GM12874 (cell line): Measurements from ENCODE around the gene TIA1.

ENCODE experiments used
- CTCF ChIP-seq: IDR thresholded peaks from 2 replicates; pipeline ENCODE4 v1.5.1; 2011; ENCODE audit warnings: low read depth, mild to moderate bottlenecking, control low read depth, low read length, moderate library complexity; ENCODE audit not compliant: insufficient read depth

The TIA1 gene

GRCh38 chr2:70233926-70234325 is 14.5 kb downstream of the TIA1 start:
- TF ChIP-seq CTCF = no peak

- TF ChIP-seq CTCF = no peak
Observed at GRCh38 chr2:70226781-70227180, 21.6 kb downstream of the TIA1 start.

- no peak for TF ChIP-seq CTCF
Observed at GRCh38 chr2:70214953-70215549, 33.4 kb downstream of the TIA1 start.

DNA sequence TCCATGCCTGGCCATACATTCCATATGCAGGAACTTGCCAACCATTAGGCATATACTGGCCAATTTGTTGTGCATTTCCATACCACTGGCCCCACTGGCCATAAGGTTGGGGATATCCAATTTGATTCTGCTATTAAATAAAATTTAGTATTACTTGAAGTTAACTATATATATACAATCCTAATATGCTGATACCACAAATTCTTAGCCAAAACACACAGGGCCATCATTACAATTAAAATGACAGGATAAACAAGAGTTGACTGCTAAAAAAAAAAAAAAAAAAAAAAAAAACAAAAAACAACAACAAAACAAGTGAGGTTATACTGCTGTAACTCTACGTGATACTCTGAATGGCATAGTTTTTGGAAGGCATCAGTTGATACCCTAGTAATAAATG is 34.1 kb downstream of the TIA1 start:
- no peak for TF ChIP-seq CTCF

- no peak for TF ChIP-seq CTCF
Observed at GRCh38 chr2:70212298-70212932, 36.0 kb downstream of the TIA1 start.

DNA sequence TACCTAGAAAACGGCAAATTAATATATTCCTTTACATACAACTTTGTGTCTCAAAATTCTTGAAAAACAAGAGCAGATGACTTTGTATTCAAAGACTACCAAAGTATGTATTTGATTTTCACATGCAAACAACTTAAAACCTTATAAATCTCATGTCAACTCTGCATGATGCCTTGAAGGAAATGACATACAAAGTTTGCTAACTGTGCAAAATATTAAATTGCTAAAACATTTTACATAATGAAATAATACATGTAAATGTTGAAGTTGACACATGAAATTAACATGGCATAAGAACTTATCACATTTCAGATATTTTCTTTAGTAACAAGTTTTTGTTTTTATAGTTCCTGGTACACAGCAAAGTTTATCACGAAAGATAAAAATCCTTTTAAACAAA is 36.8 kb downstream of the TIA1 start:
- no peak for TF ChIP-seq CTCF

GRCh38 chr2:70204452-70204851 is 44.0 kb downstream of the TIA1 start:
- TF ChIP-seq CTCF = no peak
